Measurements from ENCODE around the gene CYTH3.

DNA sequence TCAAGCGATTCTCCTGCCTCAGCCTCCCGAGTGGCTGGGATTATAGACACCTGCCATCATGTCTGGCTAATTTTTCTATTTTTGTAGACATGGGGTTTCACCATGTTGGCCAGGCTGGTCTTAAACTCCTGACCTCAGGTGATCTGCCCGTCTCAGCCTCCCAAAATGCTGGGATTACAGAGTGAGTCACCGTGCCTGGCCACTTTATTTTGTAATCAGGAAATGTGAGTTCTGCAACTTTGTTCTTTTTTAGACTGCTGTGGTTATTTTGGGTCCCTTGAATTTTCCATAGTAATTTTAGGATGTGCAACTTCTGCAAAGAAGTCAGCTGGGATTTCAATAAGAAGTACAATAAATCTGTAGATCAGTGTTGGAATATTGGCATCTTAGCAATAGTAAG lies 96.8 kb downstream of the CYTH3 start:
- TF ChIP-seq, protein P1, sequence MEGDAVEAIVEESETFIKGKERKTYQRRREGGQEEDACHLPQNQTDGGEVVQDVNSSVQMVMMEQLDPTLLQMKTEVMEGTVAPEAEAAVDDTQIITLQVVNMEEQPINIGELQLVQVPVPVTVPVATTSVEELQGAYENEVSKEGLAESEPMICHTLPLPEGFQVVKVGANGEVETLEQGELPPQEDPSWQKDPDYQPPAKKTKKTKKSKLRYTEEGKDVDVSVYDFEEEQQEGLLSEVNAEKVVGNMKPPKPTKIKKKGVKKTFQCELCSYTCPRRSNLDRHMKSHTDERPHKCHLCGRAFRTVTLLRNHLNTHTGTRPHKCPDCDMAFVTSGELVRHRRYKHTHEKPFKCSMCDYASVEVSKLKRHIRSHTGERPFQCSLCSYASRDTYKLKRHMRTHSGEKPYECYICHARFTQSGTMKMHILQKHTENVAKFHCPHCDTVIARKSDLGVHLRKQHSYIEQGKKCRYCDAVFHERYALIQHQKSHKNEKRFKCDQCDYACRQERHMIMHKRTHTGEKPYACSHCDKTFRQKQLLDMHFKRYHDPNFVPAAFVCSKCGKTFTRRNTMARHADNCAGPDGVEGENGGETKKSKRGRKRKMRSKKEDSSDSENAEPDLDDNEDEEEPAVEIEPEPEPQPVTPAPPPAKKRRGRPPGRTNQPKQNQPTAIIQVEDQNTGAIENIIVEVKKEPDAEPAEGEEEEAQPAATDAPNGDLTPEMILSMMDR (IDR thresholded peaks at IDR 0.05; ENCODE audit: insufficient read depth, low read length), result no peak
- TF ChIP-seq, protein P2, sequence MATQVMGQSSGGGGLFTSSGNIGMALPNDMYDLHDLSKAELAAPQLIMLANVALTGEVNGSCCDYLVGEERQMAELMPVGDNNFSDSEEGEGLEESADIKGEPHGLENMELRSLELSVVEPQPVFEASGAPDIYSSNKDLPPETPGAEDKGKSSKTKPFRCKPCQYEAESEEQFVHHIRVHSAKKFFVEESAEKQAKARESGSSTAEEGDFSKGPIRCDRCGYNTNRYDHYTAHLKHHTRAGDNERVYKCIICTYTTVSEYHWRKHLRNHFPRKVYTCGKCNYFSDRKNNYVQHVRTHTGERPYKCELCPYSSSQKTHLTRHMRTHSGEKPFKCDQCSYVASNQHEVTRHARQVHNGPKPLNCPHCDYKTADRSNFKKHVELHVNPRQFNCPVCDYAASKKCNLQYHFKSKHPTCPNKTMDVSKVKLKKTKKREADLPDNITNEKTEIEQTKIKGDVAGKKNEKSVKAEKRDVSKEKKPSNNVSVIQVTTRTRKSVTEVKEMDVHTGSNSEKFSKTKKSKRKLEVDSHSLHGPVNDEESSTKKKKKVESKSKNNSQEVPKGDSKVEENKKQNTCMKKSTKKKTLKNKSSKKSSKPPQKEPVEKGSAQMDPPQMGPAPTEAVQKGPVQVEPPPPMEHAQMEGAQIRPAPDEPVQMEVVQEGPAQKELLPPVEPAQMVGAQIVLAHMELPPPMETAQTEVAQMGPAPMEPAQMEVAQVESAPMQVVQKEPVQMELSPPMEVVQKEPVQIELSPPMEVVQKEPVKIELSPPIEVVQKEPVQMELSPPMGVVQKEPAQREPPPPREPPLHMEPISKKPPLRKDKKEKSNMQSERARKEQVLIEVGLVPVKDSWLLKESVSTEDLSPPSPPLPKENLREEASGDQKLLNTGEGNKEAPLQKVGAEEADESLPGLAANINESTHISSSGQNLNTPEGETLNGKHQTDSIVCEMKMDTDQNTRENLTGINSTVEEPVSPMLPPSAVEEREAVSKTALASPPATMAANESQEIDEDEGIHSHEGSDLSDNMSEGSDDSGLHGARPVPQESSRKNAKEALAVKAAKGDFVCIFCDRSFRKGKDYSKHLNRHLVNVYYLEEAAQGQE (IDR thresholded peaks at IDR 0.05; ENCODE audit: insufficient replicate concordance, low read depth), result no peak

All from HL-60 (cell line).